Mesodermal cell (in vitro differentiated cells): ENCODE results near the gene ODR4.

ENCODE experiments used
- H3K27ac ChIP-seq: 2 replicates; pipeline ENCODE4 v1.7.0; 2013; ENCODE audit warnings: mild to moderate bottlenecking, low read depth, low read length, moderate library complexity; ENCODE audit not compliant: severe bottlenecking
- H3K36me3 ChIP-seq: 2 replicates; pipeline ENCODE4 v1.7.1; 2013; ENCODE audit warnings: mild to moderate bottlenecking, low read length, moderate library complexity; ENCODE audit not compliant: control insufficient read depth, insufficient read depth
- H3K4me1 ChIP-seq: one replicate; pipeline ENCODE4 v1.7.1; 2013; ENCODE audit warnings: mild to moderate bottlenecking, low read length; ENCODE audit not compliant: insufficient read depth, control insufficient read depth, poor library complexity, severe bottlenecking
- H3K4me3 ChIP-seq: 2 replicates; pipeline ENCODE4 v1.7.0; 2013; ENCODE audit warnings: low read length, control low read depth, mild to moderate bottlenecking; ENCODE audit not compliant: insufficient read depth, poor library complexity, severe bottlenecking; ENCODE audit errors: extremely low read depth
- H3K9me3 ChIP-seq: 2 replicates; pipeline ENCODE4 v1.7.1; 2013; ENCODE audit warnings: mild to moderate bottlenecking, low read length, moderate library complexity; ENCODE audit not compliant: control insufficient read depth
- WGBS, 2 experiments: methylation state at CpG; one replicate each; pipeline ENCODE4 v1.1.5; 2013; ENCODE audit warnings: missing lambda C conversion rate in 2 of 2; ENCODE audit not compliant: insufficient coverage in 2 of 2; 5-methylcytosine and 5-hydroxymethylcytosine counted together

The ODR4 gene

DNA sequence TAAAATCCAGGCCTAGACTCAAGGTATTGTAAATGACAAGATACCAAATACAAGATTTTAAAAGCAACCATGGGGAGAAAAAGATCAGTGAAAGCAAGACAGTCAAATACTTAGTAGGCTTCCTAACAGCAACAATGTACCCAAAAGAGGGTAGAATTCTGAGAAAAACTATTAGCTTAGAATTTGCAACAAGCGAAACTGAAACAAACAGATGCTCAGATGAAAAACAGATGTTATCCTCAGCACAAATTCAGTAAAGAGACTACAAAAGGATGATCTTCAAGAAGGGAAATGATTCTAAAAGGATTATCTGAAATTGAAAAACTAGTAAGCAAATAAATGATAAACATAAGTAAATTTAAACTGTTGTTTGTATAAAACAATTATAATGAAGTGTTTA is 45.3 kb downstream of the ODR4 start:
- H3K4me3 ChIP-seq: no peak overlapping the region
- no peaks in the 10 kb centered on the region for H3K4me1 ChIP-seq
- no CpG with 5 or more reads among the region's 1 CpG for WGBS, 2 experiments
- H3K27ac ChIP-seq: no peak overlapping the region
- peaks cover 29% of the 10 kb centered on the region for H3K36me3 ChIP-seq
- no peaks in the 10 kb centered on the region for H3K9me3 ChIP-seq

- Histone ChIP-seq H3K9me3 (no peaks in the 10 kb centered on the region), H3K4me3 (no peak overlapping the region), H3K4me1 (no peaks in the 10 kb centered on the region), H3K27ac (no peak overlapping the region), H3K36me3 (peaks cover 25% of the 10 kb centered on the region)
- 100% methylated on average over 2 to 4 of the region's 6 CpGs for WGBS, 2 experiments
Measured at GRCh38 chr1:186421446-186421845, 45.8 kb downstream of the ODR4 start.

GRCh38 chr1:186424539-186424938 is 48.9 kb downstream of the ODR4 start:
- no peak overlapping the region for H3K27ac ChIP-seq
- H3K9me3 ChIP-seq: no peaks in the 10 kb centered on the region
- no peak overlapping the region for H3K4me3 ChIP-seq
- H3K36me3 ChIP-seq: peaks cover 7% of the 10 kb centered on the region
- WGBS, 2 experiments: 100% methylated on average over 1 of the region's 2 CpGs; no CpG with 5 or more reads in 1 of the 2 experiments
- H3K4me1 ChIP-seq: no peaks in the 10 kb centered on the region

DNA sequence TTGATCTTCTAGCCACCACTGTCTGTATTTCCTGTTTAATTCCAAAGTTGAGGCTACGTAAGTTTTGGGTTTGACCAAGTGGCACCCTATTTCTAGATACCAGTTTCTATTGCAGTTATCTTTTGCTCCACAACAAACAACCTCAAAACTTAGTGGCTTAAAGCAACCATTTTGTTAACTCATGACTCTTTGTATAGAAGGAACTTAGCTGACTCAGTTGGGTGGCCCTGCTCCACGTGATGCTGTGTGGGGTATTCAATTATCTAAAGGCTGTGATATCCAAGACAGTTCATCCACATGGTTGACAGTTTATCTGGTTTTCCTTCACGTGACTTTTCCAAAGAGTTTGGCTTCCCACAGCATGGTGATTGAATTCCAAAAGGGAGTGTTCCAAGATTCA is 50.5 kb downstream of the ODR4 start:
- Histone ChIP-seq H3K36me3 (no peaks in the 10 kb centered on the region), H3K4me1 (no peaks in the 10 kb centered on the region), H3K9me3 (no peaks in the 10 kb centered on the region), H3K4me3 (no peak overlapping the region), H3K27ac (no peak overlapping the region)
- 75 to 88% methylated on average over 2 to 3 of the region's 3 CpGs for WGBS, 2 experiments

DNA sequence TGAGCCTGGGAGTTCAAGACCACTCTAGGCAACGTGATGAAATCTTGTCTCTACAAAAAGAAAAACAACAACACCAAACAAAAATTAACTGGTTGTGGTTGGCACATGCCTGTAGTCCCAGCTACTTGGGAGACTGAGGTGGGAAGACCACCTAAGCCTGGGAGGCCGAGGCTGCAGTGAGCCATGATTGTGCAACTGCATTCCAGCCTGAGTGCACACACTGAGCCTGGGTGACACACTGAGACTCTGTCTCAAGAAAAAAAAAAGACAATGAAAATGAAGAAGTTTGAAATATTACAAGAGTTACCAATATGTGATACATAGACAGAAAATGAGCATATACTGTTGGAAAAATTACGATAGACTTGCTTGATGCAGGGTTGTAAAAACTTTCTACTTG is 53.4 kb downstream of the ODR4 start:
- Histone ChIP-seq H3K4me3 (no peak overlapping the region), H3K4me1 (no peaks in the 10 kb centered on the region), H3K27ac (no peak overlapping the region), H3K36me3 (no peaks in the 10 kb centered on the region), H3K9me3 (no peaks in the 10 kb centered on the region)
- 88 to 100% methylated on average over 1 of the region's 3 CpGs for WGBS, 2 experiments

DNA sequence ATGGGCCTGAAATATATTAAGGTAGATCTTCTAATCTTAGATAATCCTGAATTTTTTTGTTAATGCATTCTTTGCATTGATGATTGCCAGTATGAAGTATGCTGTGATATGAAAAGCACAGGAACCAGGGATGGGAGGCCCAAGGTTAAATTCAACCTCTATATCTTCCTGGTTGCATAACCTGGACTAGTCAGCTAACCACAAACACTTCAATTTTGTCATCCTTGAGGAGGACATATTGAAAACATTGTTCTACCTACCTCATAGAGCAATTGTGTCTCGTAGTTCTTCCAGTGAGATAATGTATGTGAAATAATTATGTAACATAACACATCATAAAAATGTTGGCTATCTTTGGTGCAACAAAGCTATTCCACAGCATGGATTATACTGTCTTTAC is 59.7 kb downstream of the ODR4 start:
- WGBS, 2 experiments: no CpG with 5 or more reads among the region's 1 CpG
- Histone ChIP-seq H3K36me3 (no peaks in the 10 kb centered on the region), H3K4me3 (no peak overlapping the region), H3K9me3 (no peaks in the 10 kb centered on the region), H3K4me1 (no peaks in the 10 kb centered on the region), H3K27ac (no peak overlapping the region)

GRCh38 chr1:186438567-186438966 is 62.9 kb downstream of the ODR4 start:
- 89 to 94% methylated on average over 5 of the region's 5 CpGs for WGBS, 2 experiments
- no peaks in the 10 kb centered on the region for H3K9me3 ChIP-seq

GRCh38 chr1:186440584-186440983 is 64.9 kb downstream of the ODR4 start:
- 33 to 40% methylated on average over 1 of the region's 3 CpGs for WGBS, 2 experiments
- Histone ChIP-seq H3K4me3 (no peak overlapping the region), H3K9me3 (no peaks in the 10 kb centered on the region), H3K27ac (no peak overlapping the region), H3K36me3 (no peaks in the 10 kb centered on the region), H3K4me1 (no peaks in the 10 kb centered on the region)

More at GRCh38 chr1:186438567-186438966, 62.9 kb downstream of the ODR4 start:
- Histone ChIP-seq H3K4me3 (no peak overlapping the region), H3K27ac (no peak overlapping the region), H3K4me1 (no peaks in the 10 kb centered on the region), H3K36me3 (no peaks in the 10 kb centered on the region)

GRCh38 chr1:186442651-186443375 is 67.2 kb downstream of the ODR4 start:
- no peak overlapping the region for H3K27ac ChIP-seq
- H3K4me1 ChIP-seq: no peaks in the 10 kb centered on the region
- no peaks in the 10 kb centered on the region for H3K36me3 ChIP-seq
- no CpG with 5 or more reads among the region's 1 CpG for WGBS, 2 experiments
- no peaks in the 10 kb centered on the region for H3K9me3 ChIP-seq
- H3K4me3 ChIP-seq: no peak overlapping the region

DNA sequence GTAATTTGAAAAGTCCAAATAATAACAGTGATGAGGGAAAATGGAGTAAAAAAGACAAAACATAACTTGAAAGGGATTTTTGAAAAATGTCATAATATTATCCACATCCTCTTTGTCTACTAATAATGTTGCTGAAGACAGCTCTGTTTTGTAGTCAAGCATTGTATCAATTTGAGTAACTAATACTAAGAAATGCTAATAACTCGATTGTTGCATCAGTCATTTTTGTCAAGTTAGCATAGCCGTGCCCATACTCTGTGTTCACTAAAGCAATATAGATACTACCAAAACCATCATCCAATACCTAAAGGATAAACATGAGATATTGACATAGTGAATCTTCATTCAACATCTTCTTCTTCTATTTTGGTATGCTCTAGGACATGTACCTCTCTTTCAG is 68.0 kb downstream of the ODR4 start:
- Histone ChIP-seq H3K36me3 (no peaks in the 10 kb centered on the region), H3K9me3 (no peaks in the 10 kb centered on the region), H3K4me3 (no peak overlapping the region), H3K27ac (no peak overlapping the region), H3K4me1 (no peaks in the 10 kb centered on the region)
- 100% methylated on average over 1 of the region's 2 CpGs; no CpG with 5 or more reads in 1 of the 2 experiments for WGBS, 2 experiments

- Histone ChIP-seq H3K4me3 (no peak overlapping the region), H3K36me3 (no peaks in the 10 kb centered on the region), H3K9me3 (no peaks in the 10 kb centered on the region), H3K4me1 (no peaks in the 10 kb centered on the region), H3K27ac (no peak overlapping the region)
- WGBS, 2 experiments: no CpG with 5 or more reads among the region's 4 CpGs
Measured at GRCh38 chr1:186446152-186446551, 70.5 kb downstream of the ODR4 start.
